ENCODE measurements around the gene GLP1R. TPM values are rescaled to one million over a fixed set of nuclear protein-coding genes. Genes with fewer than 3 reads are reported as not detected.

GLP1R gene
- total RNA-seq, 1 experiment from 2014 or later, result not detected

DNA sequence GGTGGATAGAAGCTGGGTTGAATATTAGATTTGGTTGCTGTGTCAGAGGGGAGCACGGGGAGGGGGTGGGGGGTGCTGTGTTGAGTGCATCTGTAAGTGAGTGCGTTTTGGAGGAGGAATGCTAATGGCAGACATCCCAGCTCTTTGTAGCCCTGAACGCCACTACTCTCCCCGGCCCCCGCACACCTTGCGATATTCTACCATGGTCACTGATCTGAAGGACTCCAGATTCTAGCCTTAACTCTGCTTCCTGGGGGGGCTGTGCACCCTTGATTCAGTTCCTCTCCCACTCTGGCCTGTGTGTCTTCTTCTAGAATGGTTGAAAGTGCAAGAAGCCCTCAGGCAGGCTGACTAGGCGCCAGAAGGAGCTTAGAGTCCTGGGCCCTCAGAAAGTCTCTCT, 7.1 kb downstream of the GLP1R start:
- CTCF ChIA-PET, result no interaction called here
- no peak overlapping the region for H3K4me3 ChIP-seq (ENCODE audit: low read depth, low read length, poor library complexity, severe bottlenecking)
- TF ChIP-seq, protein P1, sequence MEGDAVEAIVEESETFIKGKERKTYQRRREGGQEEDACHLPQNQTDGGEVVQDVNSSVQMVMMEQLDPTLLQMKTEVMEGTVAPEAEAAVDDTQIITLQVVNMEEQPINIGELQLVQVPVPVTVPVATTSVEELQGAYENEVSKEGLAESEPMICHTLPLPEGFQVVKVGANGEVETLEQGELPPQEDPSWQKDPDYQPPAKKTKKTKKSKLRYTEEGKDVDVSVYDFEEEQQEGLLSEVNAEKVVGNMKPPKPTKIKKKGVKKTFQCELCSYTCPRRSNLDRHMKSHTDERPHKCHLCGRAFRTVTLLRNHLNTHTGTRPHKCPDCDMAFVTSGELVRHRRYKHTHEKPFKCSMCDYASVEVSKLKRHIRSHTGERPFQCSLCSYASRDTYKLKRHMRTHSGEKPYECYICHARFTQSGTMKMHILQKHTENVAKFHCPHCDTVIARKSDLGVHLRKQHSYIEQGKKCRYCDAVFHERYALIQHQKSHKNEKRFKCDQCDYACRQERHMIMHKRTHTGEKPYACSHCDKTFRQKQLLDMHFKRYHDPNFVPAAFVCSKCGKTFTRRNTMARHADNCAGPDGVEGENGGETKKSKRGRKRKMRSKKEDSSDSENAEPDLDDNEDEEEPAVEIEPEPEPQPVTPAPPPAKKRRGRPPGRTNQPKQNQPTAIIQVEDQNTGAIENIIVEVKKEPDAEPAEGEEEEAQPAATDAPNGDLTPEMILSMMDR (conservative IDR thresholded peaks at IDR 0.05; ENCODE audit: low read depth, low read length), result no peak
- no peak for TF ChIP-seq EZH2 (IDR thresholded peaks at IDR 0.05; ENCODE audit: borderline replicate concordance, low read depth, low read length, poor library complexity, severe bottlenecking)
- peaks cover 11% of the 10 kb centered on the region for H3K27me3 ChIP-seq (replicated peaks; ENCODE audit: insufficient read depth, low read depth, low read length, poor library complexity)
- H3K27ac ChIP-seq (ENCODE audit: low read depth, low read length, poor library complexity, severe bottlenecking), result no peak overlapping the region
- no TSS peak for BruUV-seq (replicated peaks)
- H3K36me3 ChIP-seq (ENCODE audit: insufficient read depth, low read length, poor library complexity, severe bottlenecking), result no peaks in the 10 kb centered on the region
- POLR2A ChIA-PET (ENCODE audit: low non-redundant PET), result no interaction called here
- no peaks in the 10 kb centered on the region for H3K9me3 ChIP-seq (ENCODE audit: low read depth, low read length, poor library complexity, severe bottlenecking)
- no peak for DNase-seq (ENCODE audit: low spot score)
- intact Hi-C loops (cut with micrococcal nuclease; ENCODE audit: unreplicated experiment), result no loop called here
- H3K4me1 ChIP-seq (ENCODE audit: insufficient read depth, low read length, poor library complexity, severe bottlenecking), result no peaks in the 10 kb centered on the region

DNA sequence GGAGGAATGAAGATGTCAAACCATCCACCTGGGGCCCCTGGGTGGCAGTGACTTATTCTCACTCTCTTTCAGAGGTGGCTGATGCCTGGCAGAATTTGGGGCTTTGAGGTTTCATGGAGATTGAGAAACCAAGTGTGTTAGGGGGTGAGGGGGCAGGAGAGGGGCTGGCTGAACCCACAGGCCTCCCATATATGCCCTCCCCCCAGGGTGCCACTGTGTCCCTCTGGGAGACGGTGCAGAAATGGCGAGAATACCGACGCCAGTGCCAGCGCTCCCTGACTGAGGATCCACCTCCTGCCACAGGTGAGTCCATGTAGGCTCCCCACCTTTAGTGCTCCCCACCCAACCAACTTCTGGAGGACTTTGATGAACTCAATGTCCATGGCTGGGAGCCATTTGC, 7.6 kb downstream of the GLP1R start:
- ChIA-PET POLR2A (ENCODE audit: low non-redundant PET) (no interaction called here), CTCF (no interaction called here)
- no TSS peak for BruUV-seq (replicated peaks)

GRCh38 chr6:39056681-39057080, 8.1 kb downstream of the GLP1R start:
- H3K27ac ChIP-seq (ENCODE audit: low read depth, low read length, poor library complexity, severe bottlenecking), result no peak overlapping the region
- no peaks in the 10 kb centered on the region for H3K36me3 ChIP-seq (ENCODE audit: insufficient read depth, low read length, poor library complexity, severe bottlenecking)
- no peak overlapping the region for H3K4me3 ChIP-seq (ENCODE audit: low read depth, low read length, poor library complexity, severe bottlenecking)
- POLR2A ChIA-PET (ENCODE audit: low non-redundant PET), result no interaction called here
- TF ChIP-seq, protein P1 (conservative IDR thresholded peaks at IDR 0.05; ENCODE audit: low read depth, low read length), result no peak
- no peak for TF ChIP-seq EZH2 (IDR thresholded peaks at IDR 0.05; ENCODE audit: borderline replicate concordance, low read depth, low read length, poor library complexity, severe bottlenecking)
- no peaks in the 10 kb centered on the region for H3K9me3 ChIP-seq (ENCODE audit: low read depth, low read length, poor library complexity, severe bottlenecking)
- no TSS peak for BruUV-seq (replicated peaks)
- CTCF ChIA-PET, result no interaction called here
- H3K27me3 ChIP-seq (replicated peaks; ENCODE audit: insufficient read depth, low read depth, low read length, poor library complexity), result peaks cover 11% of the 10 kb centered on the region
- intact Hi-C loops (cut with micrococcal nuclease; ENCODE audit: unreplicated experiment), result no loop called here
- no peak for DNase-seq (ENCODE audit: low spot score)
- H3K4me1 ChIP-seq (ENCODE audit: insufficient read depth, low read length, poor library complexity, severe bottlenecking), result no peaks in the 10 kb centered on the region

More for the DNA sequence above, 7.6 kb downstream of the GLP1R start:
- H3K4me1 ChIP-seq (ENCODE audit: insufficient read depth, low read length, poor library complexity, severe bottlenecking), result no peaks in the 10 kb centered on the region
- peaks cover 9% of the 10 kb centered on the region for H3K27me3 ChIP-seq (replicated peaks; ENCODE audit: insufficient read depth, low read depth, low read length, poor library complexity)
- no peak for TF ChIP-seq EZH2 (IDR thresholded peaks at IDR 0.05; ENCODE audit: borderline replicate concordance, low read depth, low read length, poor library complexity, severe bottlenecking)
- TF ChIP-seq, protein P1 (conservative IDR thresholded peaks at IDR 0.05; ENCODE audit: low read depth, low read length), result no peak
- no peak overlapping the region for H3K27ac ChIP-seq (ENCODE audit: low read depth, low read length, poor library complexity, severe bottlenecking)
- no peaks in the 10 kb centered on the region for H3K36me3 ChIP-seq (ENCODE audit: insufficient read depth, low read length, poor library complexity, severe bottlenecking)
- DNase-seq (ENCODE audit: low spot score), result no peak
- intact Hi-C loops (cut with micrococcal nuclease; ENCODE audit: unreplicated experiment), result no loop called here
- no peak overlapping the region for H3K4me3 ChIP-seq (ENCODE audit: low read depth, low read length, poor library complexity, severe bottlenecking)
- H3K9me3 ChIP-seq (ENCODE audit: low read depth, low read length, poor library complexity, severe bottlenecking), result no peaks in the 10 kb centered on the region
